Peyer's patch (tissue), 4 donors: ENCODE measurements around the gene CAB39L.

Experiments
- CTCF ChIP-seq, 6 experiments: fragments of 450-650 bp in 4 of 6; fragments of 200-600 bp in 2 of 6; sonication (generic) in 1 of 6; IDR thresholded peaks; one replicate each; pipeline ENCODE4 v1.5.1; 2017 to 2019; ENCODE audit warnings: antibody characterized with exemption in 6 of 6, mild to moderate bottlenecking in 3 of 6, moderate library complexity in 1 of 6
- POLR2A ChIP-seq, 2 donors: fragments of 450-650 bp; IDR thresholded peaks; one replicate each; pipeline ENCODE4 v1.5.1; 2017; ENCODE audit warnings: antibody characterized with exemption in 2 of 2, mild to moderate bottlenecking in 2 of 2, moderate library complexity in 2 of 2

- no peak for TF ChIP-seq CTCF (IDR thresholded peaks at IDR 0.05)
- TF ChIP-seq POLR2A (IDR thresholded peaks at IDR 0.05), result no peak
These were observed 9.6 kb upstream of the CAB39L start for GRCh38 chr13:49453465-49453864.
